ENCODE results near the gene VWA3A.
"Not testable (repeated sequence)": the region's sequence is repeated elsewhere in the genome, so short reads cannot be mapped to it uniquely, and the experiment has no call there.

The VWA3A gene

DNA sequence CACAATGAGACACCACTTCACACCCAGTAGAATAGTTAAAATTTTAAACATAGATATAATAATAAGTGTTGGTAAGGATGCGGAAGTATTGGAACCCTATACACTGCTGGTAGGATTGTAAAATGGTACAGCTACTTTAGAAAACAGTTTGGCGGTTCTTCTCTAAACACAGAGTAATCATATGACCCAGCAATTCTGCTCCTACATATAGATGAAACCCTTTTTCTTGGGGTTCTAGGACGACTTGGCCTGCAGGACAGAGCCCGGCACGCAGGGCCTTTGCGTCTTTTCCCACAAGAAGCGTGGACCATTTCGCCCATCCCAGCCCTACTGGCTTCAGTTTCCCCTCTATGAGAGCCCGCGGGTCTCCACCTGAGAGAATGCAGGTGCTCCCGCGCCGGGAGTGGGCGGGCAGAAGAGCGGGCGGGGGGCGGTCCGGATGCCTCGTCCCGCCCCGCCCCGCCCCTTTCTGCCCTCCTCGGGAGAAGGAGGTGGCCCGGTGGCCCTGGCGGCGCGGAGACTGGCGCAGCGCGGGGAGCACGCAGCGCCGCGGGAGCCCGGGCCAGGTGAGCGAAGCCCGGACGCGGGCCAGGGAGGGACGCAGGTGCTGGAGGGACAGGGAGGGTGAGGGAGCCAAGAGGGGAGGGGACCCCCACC, 69.8 kb downstream of the VWA3A start, which contains the start of gene SDR42E2:
SDR42E2 (plus strand) TSS at position 508 of the 657 bp plus-strand sequence. CDS start 3,077 bp downstream, outside the sequence.
- H3K4me1 ChIP-seq, result no peaks in the 10 kb centered on the region
- no peaks in the 10 kb centered on the region for H3K9me3 ChIP-seq
- H3K27me3 ChIP-seq (ENCODE audit: low read depth), result peaks cover 6% of the 10 kb centered on the region
- H3K36me3 ChIP-seq (replicated peaks), result no peaks in the 10 kb centered on the region
- no peak within 1 kb of the TSS for H3K4me3 ChIP-seq
- in situ Hi-C loops (cut with MboI; ENCODE audit: low sequenced_read_pairs), result no loop called here
- DNase-seq (ENCODE audit: low spot score in 2 of 2), result peak in 1 of 2 experiments; percentile 19

- no peak for DNase-seq (ENCODE audit: low spot score in 2 of 2)
- Histone ChIP-seq H3K4me3 (no peak overlapping the region), H3K4me1 (no peaks in the 10 kb centered on the region), H3K36me3 (replicated peaks) (no peaks in the 10 kb centered on the region), H3K9me3 (no peaks in the 10 kb centered on the region), H3K27me3 (ENCODE audit: low read depth) (peaks cover 6% of the 10 kb centered on the region)
- in situ Hi-C loops (cut with MboI; ENCODE audit: low sequenced_read_pairs), result no loop called here
Measured at GRCh38 chr16:22162656-22163009, 70.3 kb downstream of the VWA3A start.

DNA sequence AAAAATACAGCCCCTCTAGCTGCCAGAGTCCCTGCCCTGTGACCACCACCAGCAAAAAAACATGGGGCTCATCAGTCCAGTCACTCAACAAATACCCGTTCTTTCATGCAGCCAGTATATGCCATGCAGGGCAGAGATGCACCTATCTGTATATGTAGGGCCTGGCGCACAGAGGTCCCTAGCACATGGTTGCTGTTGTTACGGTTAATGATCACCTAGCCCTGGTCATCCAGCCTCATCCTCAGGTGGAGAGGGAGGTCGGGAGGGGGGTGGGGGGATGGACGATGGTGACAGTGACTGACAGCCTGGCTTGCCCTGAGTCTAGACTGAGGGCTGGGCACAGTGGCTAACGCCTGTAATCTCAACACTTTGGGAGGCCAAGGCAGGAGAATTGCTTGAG, 71.5 kb downstream of the VWA3A start:
- H3K9me3 ChIP-seq, result no peaks in the 10 kb centered on the region
- no peaks in the 10 kb centered on the region for H3K36me3 ChIP-seq (replicated peaks)
- in situ Hi-C loops (cut with MboI; ENCODE audit: low sequenced_read_pairs), result no loop called here
- no peaks in the 10 kb centered on the region for H3K4me1 ChIP-seq
- peaks cover 6% of the 10 kb centered on the region for H3K27me3 ChIP-seq (ENCODE audit: low read depth)
- DNase-seq (ENCODE audit: low spot score in 2 of 2), result no peak
- H3K4me3 ChIP-seq, result no peak overlapping the region

DNA sequence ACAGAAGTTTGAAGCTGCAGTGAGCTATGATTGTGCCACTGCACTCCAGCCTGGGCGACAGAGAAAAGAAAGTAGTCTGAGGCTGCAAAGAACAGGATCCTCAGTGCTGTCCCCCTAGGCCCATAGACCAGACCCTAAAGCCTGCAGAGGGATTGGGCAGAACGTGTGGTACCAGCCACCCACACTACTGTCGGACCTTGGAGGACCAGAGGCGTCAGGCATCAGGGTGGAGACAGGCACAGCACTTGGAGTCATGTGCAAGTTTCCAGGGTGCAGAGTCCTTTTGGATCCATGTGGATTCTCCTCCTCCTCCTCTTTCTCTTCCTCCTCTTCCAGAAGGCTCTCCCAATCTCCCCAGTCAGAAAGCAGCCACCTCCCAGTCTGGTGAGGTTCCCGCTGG, 72.1 kb downstream of the VWA3A start:
- Histone ChIP-seq H3K36me3 (replicated peaks) (no peaks in the 10 kb centered on the region), H3K4me3 (no peak overlapping the region), H3K9me3 (no peaks in the 10 kb centered on the region), H3K27me3 (ENCODE audit: low read depth) (peaks cover 6% of the 10 kb centered on the region), H3K4me1 (no peaks in the 10 kb centered on the region)
- in situ Hi-C loops (cut with MboI; ENCODE audit: low sequenced_read_pairs), result no loop called here
- no peak for DNase-seq (ENCODE audit: low spot score in 2 of 2)

GRCh38 chr16:22165508-22166285, 73.4 kb downstream of the VWA3A start:
- DNase-seq (ENCODE audit: low spot score in 2 of 2), result no peak
- H3K4me3 ChIP-seq, result no peak overlapping the region
- no peaks in the 10 kb centered on the region for H3K36me3 ChIP-seq (replicated peaks)
- no peaks in the 10 kb centered on the region for H3K4me1 ChIP-seq
- H3K9me3 ChIP-seq, result no peaks in the 10 kb centered on the region
- H3K27me3 ChIP-seq (ENCODE audit: low read depth), result peaks cover 6% of the 10 kb centered on the region
- in situ Hi-C loops (cut with MboI; ENCODE audit: low sequenced_read_pairs), result no loop called here

GRCh38 chr16:22171953-22172352, 79.6 kb downstream of the VWA3A start:
- in situ Hi-C loops (cut with MboI; ENCODE audit: low sequenced_read_pairs), result no loop called here
- Histone ChIP-seq H3K27me3 (ENCODE audit: low read depth) (no peaks in the 10 kb centered on the region), H3K4me1 (no peaks in the 10 kb centered on the region), H3K36me3 (replicated peaks) (no peaks in the 10 kb centered on the region), H3K4me3 (no peak overlapping the region), H3K9me3 (no peaks in the 10 kb centered on the region)
- DNase-seq (ENCODE audit: low spot score in 2 of 2), result no peak

DNA sequence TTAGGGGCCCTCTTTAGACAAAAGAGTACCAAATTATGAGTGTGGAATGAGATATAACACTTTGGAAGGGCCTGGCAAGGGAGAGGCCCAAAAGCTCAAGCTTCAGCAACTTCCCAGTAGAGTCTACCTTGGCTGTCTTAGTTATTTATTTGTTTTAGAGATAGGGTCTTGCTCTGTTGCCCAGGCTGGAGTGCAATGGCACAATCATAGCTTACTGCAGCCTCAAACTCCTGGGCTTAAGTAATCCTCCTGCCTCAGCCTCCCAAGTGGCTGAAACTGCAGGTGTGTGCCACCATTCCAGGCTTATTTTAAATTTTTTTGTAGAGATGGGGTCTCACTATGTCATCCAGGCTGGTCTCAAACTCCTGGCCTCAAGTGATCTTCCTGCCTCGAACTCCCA, 80.3 kb downstream of the VWA3A start:
- H3K4me1 ChIP-seq; H3K36me3 ChIP-seq (replicated peaks); in situ Hi-C loops (cut with MboI; ENCODE audit: low sequenced_read_pairs); H3K4me3 ChIP-seq; H3K9me3 ChIP-seq; DNase-seq (ENCODE audit: low spot score in 2 of 2); H3K27me3 ChIP-seq (ENCODE audit: low read depth): not testable (repeated sequence)

- no peak overlapping the region for H3K4me3 ChIP-seq
- DNase-seq (ENCODE audit: low spot score in 2 of 2), result no peak
- no peaks in the 10 kb centered on the region for H3K27me3 ChIP-seq (ENCODE audit: low read depth)
- H3K4me1 ChIP-seq, result no peaks in the 10 kb centered on the region
- no peaks in the 10 kb centered on the region for H3K36me3 ChIP-seq (replicated peaks)
- in situ Hi-C loops (cut with MboI; ENCODE audit: low sequenced_read_pairs), result no loop called here
- H3K9me3 ChIP-seq, result no peaks in the 10 kb centered on the region
Measured at GRCh38 chr16:22174642-22175041, 82.3 kb downstream of the VWA3A start.

- peaks cover 7% of the 10 kb centered on the region; the same call in 1 of the 2 replicates for H3K27me3 ChIP-seq (ENCODE audit: low read depth)
- H3K9me3 ChIP-seq, result no peaks in the 10 kb centered on the region
- H3K4me1 ChIP-seq, result no peaks in the 10 kb centered on the region
- in situ Hi-C loops (cut with MboI; ENCODE audit: low sequenced_read_pairs), result no loop called here
- DNase-seq (ENCODE audit: low spot score in 2 of 2), result no peak
- H3K36me3 ChIP-seq (replicated peaks), result no peaks in the 10 kb centered on the region
- no peak overlapping the region for H3K4me3 ChIP-seq
Measured at GRCh38 chr16:22177968-22178930, 85.9 kb downstream of the VWA3A start.

DNA sequence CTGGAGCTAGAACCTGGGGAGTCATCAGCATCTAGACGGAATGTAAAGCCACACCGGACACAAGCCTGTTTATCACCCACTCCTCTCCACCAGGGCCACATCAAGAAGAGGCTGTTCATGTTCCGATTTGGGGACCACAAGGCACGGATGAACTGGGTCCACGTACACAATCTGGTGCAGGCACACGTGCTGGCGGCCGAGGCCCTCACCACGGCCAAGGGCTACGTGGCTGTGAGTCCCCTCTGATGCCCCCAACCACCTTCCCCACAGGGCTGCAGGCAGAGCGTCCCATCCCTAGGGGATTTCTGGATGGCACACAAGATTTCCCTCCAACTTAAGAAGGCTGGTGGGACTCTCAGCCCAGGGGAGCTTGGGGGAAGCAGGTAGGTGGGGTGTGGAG, 89.1 kb downstream of the VWA3A start:
- DNase-seq (ENCODE audit: low spot score in 2 of 2), result no peak
- Histone ChIP-seq H3K4me1 (no peaks in the 10 kb centered on the region), H3K36me3 (replicated peaks) (no peaks in the 10 kb centered on the region), H3K9me3 (no peaks in the 10 kb centered on the region), H3K4me3 (no peak overlapping the region), H3K27me3 (ENCODE audit: low read depth) (peaks cover 7% of the 10 kb centered on the region; the same call in 1 of the 2 replicates)
- in situ Hi-C loops (cut with MboI; ENCODE audit: low sequenced_read_pairs), result loop anchor here (5.0 kb wide), 1 partner anchor 179 kb away; the partner anchor contains the start of gene PDZD9

DNA sequence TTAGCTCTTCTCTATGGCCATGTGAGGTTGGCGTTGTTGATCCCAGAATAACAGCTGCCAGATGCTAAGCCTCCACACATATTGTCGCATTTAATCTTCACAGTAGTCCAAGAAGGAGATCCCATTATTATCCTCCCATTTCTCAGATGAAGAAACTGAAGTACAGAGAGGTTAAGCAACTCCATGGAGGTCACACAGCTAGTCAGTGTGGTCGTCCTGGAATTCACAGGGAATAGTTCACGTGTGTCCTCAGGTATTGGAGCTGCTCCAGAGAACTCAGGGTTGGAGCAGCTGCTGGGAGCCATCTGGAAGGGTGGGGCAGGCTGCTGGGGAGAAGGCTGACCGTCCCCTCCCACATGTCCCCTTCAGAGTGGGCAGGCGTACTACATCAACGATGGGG, 89.5 kb downstream of the VWA3A start:
- peaks cover 7% of the 10 kb centered on the region; the same call in 1 of the 2 replicates for H3K27me3 ChIP-seq (ENCODE audit: low read depth)
- H3K9me3 ChIP-seq, result no peaks in the 10 kb centered on the region
- in situ Hi-C loops (cut with MboI; ENCODE audit: low sequenced_read_pairs), result loop anchor here (5.0 kb wide), 1 partner anchor 180 kb away; the partner anchor contains the start of gene PDZD9
- no peaks in the 10 kb centered on the region for H3K36me3 ChIP-seq (replicated peaks)
- H3K4me1 ChIP-seq, result no peaks in the 10 kb centered on the region
- no peak overlapping the region for H3K4me3 ChIP-seq
- no peak for DNase-seq (ENCODE audit: low spot score in 2 of 2)

GRCh38 chr16:22183335-22183734, 91.0 kb downstream of the VWA3A start:
- DNase-seq (ENCODE audit: low spot score in 2 of 2), result no peak
- H3K4me1 ChIP-seq, result no peaks in the 10 kb centered on the region
- no peak overlapping the region for H3K4me3 ChIP-seq
- H3K27me3 ChIP-seq (ENCODE audit: low read depth), result peaks cover 7% of the 10 kb centered on the region; the same call in 1 of the 2 replicates
- no peaks in the 10 kb centered on the region for H3K36me3 ChIP-seq (replicated peaks)
- in situ Hi-C loops (cut with MboI; ENCODE audit: low sequenced_read_pairs), result loop anchor here (5.0 kb wide), 1 partner anchor 181 kb away; the partner anchor contains the start of gene PDZD9
- no peaks in the 10 kb centered on the region for H3K9me3 ChIP-seq

- no peaks in the 10 kb centered on the region for H3K4me1 ChIP-seq
- peak in 1 of 2 experiments; percentile 57 for DNase-seq (ENCODE audit: low spot score in 2 of 2)
- in situ Hi-C loops (cut with MboI; ENCODE audit: low sequenced_read_pairs), result loop anchor here (5.0 kb wide), 1 partner anchor 182 kb away; the partner anchor contains the start of gene PDZD9
- no peak overlapping the region for H3K4me3 ChIP-seq
- peaks cover 7% of the 10 kb centered on the region; the same call in 1 of the 2 replicates for H3K27me3 ChIP-seq (ENCODE audit: low read depth)
- H3K9me3 ChIP-seq, result no peaks in the 10 kb centered on the region
- no peaks in the 10 kb centered on the region for H3K36me3 ChIP-seq (replicated peaks)
Measured at GRCh38 chr16:22183901-22184614, 91.7 kb downstream of the VWA3A start.
